Adrenal gland (tissue), 12 donors: Measurements from ENCODE around the gene SLC4A1. TPM values are rescaled to one million over a fixed set of nuclear protein-coding genes. Genes with fewer than 3 reads are reported as not detected.

Experiments
- DNase-seq, 7 donors: peaks; one replicate each; pipeline ENCODE4 v3.0.0-alpha.2; 2019 to 2020
- H3K27ac ChIP-seq, 5 donors: fragments of 200-600 bp; sonication (generic) in 4 of 5; 1 replicate in 3 of 5; 2 replicates in 2 of 5; pipeline versions ENCODE4 v1.5.1 to v1.8.0; 2016 to 2020; ENCODE audit warnings: mild to moderate bottlenecking in 1 of 5
- H3K27me3 ChIP-seq: fragments of 200-600 bp; 2 replicates; pipeline ENCODE4 v1.8.0; 2021
- H3K36me3 ChIP-seq, 2 donors: fragments of 200-600 bp; replicated peaks in 1 of 2; 1 replicate in 1 of 2; 2 replicates in 1 of 2; pipeline versions ENCODE4 v1.5.1 to v1.8.0; 2018 to 2022
- H3K4me1 ChIP-seq, 2 donors: fragments of 200-600 bp; replicated peaks in 1 of 2; 1 replicate in 1 of 2; 2 replicates in 1 of 2; pipeline versions ENCODE4 v1.5.1 to v1.8.0; 2018 to 2021
- H3K4me3 ChIP-seq, 4 donors: fragments of 200-600 bp; sonication (generic) in 3 of 4; one replicate each; pipeline ENCODE4 v1.5.1; 2016 to 2018
- H3K9me3 ChIP-seq, 3 donors: fragments of 200-600 bp; sonication (generic) in 1 of 3; replicated peaks in 1 of 3; 1 replicate in 2 of 3; 2 replicates in 1 of 3; pipeline versions ENCODE4 v1.5.1 to v1.8.0; 2016 to 2021
- POLR2A ChIP-seq, 2 donors: fragments of 450-650 bp; IDR thresholded peaks; one replicate each; pipeline ENCODE4 v1.6.1; 2017; ENCODE audit warnings: antibody characterized with exemption in 2 of 2, mild to moderate bottlenecking in 2 of 2, moderate library complexity in 1 of 2
- WGBS, 4 donors: extraction: QIAGEN DNeasy Blood & Tissue Kit in 2 of 4; methylation state at CpG; one replicate each; pipeline versions ENCODE4 v1.1.5 to v1.1.7; 2013 to 2017; 5-methylcytosine and 5-hydroxymethylcytosine counted together
- intact Hi-C, 2 donors: fragments of 100-400 bp; cut with DNase I; formaldehyde crosslinking; loops; one replicate each; pipeline versions ENCODE4 v1.14.1 to v1.15.0; 2022 to 2023
- polyA plus RNA-seq, 3 donors: library from polyadenylated mRNA; stranded (reverse); fragments of 200-250 nt in 2 of 3; fragments of 350-450 nt in 1 of 3; fragmentation: Illumina TruSeq in 1 of 3; extraction: RNeasy Lipid Tissue Mini Kit (QIAGEN cat#74804) in 1 of 3; gene quantifications; one replicate each; pipeline ENCODE4 v1.2.3, GENCODE V29; 2013 to 2014
- total RNA-seq, 9 donors: library from RNA; depleted of rRNA in 4 of 9; stranded (reverse); fragments of >200 nt in 4 of 9; fragments of 120-200 nt in 1 of 9; fragmentation: NEBNext Ultra II Directional in 1 of 9; extraction: Animal tissue kit (Norgen Biotek cat#: 25700) in 1 of 9; gene quantifications; one replicate each; pipeline versions ENCODE4 v1.1.0 to v1.2.4, GENCODE V29; 2013 to 2023
- TF ChIP-seq, protein P1 (sequence below), 6 experiments: fragments of 450-650 bp in 4 of 6; fragments of 200-600 bp in 2 of 6; sonication (generic) in 1 of 6; IDR thresholded peaks; 1 replicate in 5 of 6; 2 replicates in 1 of 6; pipeline versions ENCODE4 v1.5.1 to v1.8.0; 2016 to 2021; ENCODE audit warnings: antibody characterized with exemption in 6 of 6, mild to moderate bottlenecking in 2 of 6, moderate library complexity in 1 of 6
- donor health status: healthy with polysubstance abuse.
- donor health status: Bipolar disorder and iron deficiency.
- donor health status: DM: yes; HTN: yes; CAD: no.
- donor health status: DM: no; HTN: no; CAD: no.
- donor health status: DM: no; HTN: no; CAD: no.
- donor health status: DM: yes; HTN: yes; CAD: no.

SLC4A1 gene
- total and polyA plus RNA-seq, 12 donors: 0.13 to 8.5 (median 0.17) TPM; not detected in 6

DNA sequence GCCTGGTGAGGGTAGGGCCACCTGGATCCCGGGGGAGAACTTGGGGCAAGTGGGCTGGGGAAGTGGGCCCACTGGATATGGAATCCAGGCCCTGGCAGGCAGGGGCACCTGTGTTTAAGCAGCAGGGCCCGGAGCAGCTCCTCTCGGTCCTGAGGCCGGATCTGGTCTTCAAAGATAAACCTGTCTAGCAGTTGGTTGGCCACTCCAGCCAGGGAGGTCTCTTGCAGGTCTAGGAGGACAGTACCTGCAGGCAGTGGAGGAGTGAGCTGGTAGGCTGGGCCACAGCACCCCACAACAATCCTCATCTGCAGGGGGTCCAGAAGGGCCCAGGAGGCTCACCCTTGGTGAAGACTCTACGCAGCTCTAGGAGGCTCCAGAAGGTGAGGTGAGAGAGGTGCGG is 7.6 kb downstream of the SLC4A1 start:
- H3K36me3 ChIP-seq: no peaks in the 10 kb centered on the region
- no peaks in the 10 kb centered on the region for H3K27me3 ChIP-seq
- no peaks in the 10 kb centered on the region for H3K4me1 ChIP-seq
- DNase-seq: no peak
- WGBS, 4 donors: 82 to 97% (median 94%) methylated on average over 2 to 6 of the region's 6 CpGs
- no peak for TF ChIP-seq POLR2A (IDR thresholded peaks at IDR 0.05)
- TF ChIP-seq, protein P1, sequence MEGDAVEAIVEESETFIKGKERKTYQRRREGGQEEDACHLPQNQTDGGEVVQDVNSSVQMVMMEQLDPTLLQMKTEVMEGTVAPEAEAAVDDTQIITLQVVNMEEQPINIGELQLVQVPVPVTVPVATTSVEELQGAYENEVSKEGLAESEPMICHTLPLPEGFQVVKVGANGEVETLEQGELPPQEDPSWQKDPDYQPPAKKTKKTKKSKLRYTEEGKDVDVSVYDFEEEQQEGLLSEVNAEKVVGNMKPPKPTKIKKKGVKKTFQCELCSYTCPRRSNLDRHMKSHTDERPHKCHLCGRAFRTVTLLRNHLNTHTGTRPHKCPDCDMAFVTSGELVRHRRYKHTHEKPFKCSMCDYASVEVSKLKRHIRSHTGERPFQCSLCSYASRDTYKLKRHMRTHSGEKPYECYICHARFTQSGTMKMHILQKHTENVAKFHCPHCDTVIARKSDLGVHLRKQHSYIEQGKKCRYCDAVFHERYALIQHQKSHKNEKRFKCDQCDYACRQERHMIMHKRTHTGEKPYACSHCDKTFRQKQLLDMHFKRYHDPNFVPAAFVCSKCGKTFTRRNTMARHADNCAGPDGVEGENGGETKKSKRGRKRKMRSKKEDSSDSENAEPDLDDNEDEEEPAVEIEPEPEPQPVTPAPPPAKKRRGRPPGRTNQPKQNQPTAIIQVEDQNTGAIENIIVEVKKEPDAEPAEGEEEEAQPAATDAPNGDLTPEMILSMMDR (IDR thresholded peaks at IDR 0.05): no peak
- H3K9me3 ChIP-seq: no peaks in the 10 kb centered on the region
- no peak overlapping the region for H3K27ac ChIP-seq
- intact Hi-C loops: no loop called here
- no peak overlapping the region for H3K4me3 ChIP-seq

DNA sequence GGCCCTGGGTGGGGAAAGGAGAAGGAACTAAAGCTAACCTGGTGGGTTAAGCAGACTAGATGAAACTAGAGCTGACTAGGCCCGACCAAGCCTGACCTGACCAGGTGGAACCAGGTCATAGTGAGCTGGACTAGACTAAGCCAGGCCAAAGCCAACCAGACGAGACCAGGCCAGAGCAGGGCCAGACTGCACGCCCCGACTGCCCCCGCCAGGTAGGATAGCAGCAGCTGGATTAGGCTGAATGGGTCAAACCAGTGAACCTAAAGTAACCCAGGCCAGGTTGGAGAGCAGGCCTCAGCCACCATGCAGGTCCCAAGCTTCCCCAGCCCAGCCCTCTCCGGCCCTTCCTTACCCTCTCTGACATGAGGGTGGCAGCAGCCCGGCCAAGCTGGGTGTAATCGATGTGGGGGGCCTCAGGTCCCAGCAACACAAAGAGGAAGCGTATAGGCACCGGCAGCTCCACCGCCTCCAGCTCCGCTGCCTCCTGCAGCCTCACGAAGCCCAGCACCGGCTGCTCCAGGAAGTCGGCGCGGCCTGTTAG is 9.1 kb downstream of the SLC4A1 start:
- no peaks in the 10 kb centered on the region for H3K4me1 ChIP-seq
- no peak for TF ChIP-seq POLR2A (IDR thresholded peaks at IDR 0.05)
- TF ChIP-seq, protein P1 (IDR thresholded peaks at IDR 0.05): no peak
- 82 to 86% (median 84%) methylated on average over 11 to 17 of the region's 17 CpGs for WGBS, 4 donors
- no peak overlapping the region for H3K27ac ChIP-seq
- no peaks in the 10 kb centered on the region for H3K27me3 ChIP-seq
- H3K36me3 ChIP-seq: no peaks in the 10 kb centered on the region
- intact Hi-C loops: no loop called here
- no peak for DNase-seq
- no peak overlapping the region for H3K4me3 ChIP-seq
- no peaks in the 10 kb centered on the region for H3K9me3 ChIP-seq

DNA sequence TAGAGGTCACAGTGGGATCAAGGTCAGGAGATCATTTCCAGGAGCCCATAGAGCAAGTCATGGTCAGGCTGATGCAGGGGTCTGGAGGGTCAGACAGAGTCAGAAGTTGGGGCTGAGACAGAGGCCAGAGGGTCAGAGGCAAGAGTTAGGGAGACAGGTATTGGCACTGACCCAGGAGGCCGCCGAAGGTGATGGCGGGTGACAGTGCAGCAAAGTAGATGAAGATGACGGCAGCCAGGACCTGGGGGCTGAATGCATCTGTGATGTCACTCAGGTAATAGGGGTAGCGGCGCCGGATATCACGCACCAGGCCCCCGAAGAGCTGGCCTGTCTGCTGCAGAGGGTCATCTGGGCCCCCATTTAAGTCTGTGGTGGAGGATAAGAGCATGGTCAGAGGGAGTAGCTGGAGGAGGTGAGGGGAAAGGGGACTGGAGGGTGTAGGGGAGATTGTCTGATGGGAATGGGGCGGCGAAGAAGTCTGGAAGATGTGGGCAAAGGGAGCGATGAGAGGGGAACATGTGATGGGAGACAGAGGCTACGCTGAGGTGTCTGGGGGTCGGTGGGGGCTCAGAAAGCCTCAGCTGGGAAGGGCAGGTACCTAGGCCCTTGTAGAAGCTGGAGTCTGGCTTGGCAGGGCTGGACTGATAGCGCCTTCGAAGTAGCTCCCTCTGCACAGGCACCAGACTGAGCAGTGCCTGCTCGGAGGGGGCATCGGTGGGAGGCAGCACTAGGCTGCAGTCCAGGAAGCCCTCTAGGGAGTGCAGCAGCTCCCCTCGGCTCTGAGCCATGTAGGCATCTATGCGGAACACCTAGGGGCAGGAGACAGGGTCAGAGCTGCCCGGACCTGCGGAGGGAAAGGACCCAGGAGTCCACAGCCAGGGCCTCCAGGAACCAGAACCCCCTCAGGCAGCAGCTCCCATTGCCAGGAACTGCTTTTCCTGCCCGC is 9.8 kb downstream of the SLC4A1 start:
- TF ChIP-seq, protein P1 (IDR thresholded peaks at IDR 0.05): no peak
- no peak for TF ChIP-seq POLR2A (IDR thresholded peaks at IDR 0.05)
- H3K36me3 ChIP-seq: no peaks in the 10 kb centered on the region
- no peaks in the 10 kb centered on the region for H3K4me1 ChIP-seq
- no peaks in the 10 kb centered on the region for H3K27me3 ChIP-seq
- H3K4me3 ChIP-seq: no peak overlapping the region
- intact Hi-C loops: no loop called here
- H3K9me3 ChIP-seq: no peaks in the 10 kb centered on the region
- H3K27ac ChIP-seq: no peak overlapping the region
- no peak for DNase-seq
- WGBS, 4 donors: 89 to 95% (median 92%) methylated on average over 21 to 23 of the region's 23 CpGs

GRCh38 chr17:44256671-44257070 is 11.3 kb downstream of the SLC4A1 start:
- TF ChIP-seq, protein P1 (IDR thresholded peaks at IDR 0.05): no peak
- TF ChIP-seq POLR2A (IDR thresholded peaks at IDR 0.05): no peak
- H3K36me3 ChIP-seq: no peaks in the 10 kb centered on the region

More at GRCh38 chr17:44256671-44257070, 11.3 kb downstream of the SLC4A1 start:
- Histone ChIP-seq H3K4me1 (no peaks in the 10 kb centered on the region), H3K9me3 (no peaks in the 10 kb centered on the region), H3K4me3 (no peak overlapping the region), H3K27me3 (no peaks in the 10 kb centered on the region), H3K27ac (no peak overlapping the region)
- intact Hi-C loops: no loop called here
- 90 to 94% (median 92%) methylated on average over 4 of the region's 4 CpGs for WGBS, 4 donors
- no peak for DNase-seq
